Measurements from ENCODE around the gene THADA. TPM values are rescaled to one million over a fixed set of nuclear protein-coding genes. Genes with fewer than 3 reads are reported as not detected.
A peak's percentile ranks its signal among the peaks of the same experiment; 100 is the strongest.

Gene THADA
- total RNA-seq, 1 donor from 2014 or later = 29.3 TPM

DNA sequence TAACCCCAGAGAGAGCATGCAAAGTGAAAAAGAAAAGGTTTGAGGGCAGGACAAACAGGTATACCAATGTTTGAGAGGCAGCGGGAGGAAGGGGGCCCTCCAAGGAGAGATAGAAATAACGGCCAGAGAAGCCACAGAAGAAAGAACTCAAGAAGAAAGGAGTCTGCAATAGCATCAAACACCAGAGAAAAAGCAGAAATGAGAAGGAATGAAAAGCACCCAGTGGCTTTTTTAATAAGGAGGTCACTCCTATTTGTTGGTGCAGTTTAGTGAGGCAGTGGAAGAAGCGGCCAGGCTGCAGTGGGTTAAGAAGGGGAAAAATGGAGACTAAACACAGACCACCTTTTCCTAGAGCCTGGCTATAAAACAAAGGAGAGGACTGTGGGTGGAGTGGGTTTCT is 177.2 kb downstream of the THADA start:
- H3K4me1 Mint-ChIP-seq = peaks cover 39% of the 10 kb centered on the region
- H3F3A ChIP-seq (ENCODE audit: low read depth) = no peaks in the 10 kb centered on the region
- H3K27me3 Mint-ChIP-seq (ENCODE audit: insufficient read depth, low read depth) = peaks cover 8% of the 10 kb centered on the region
- no peaks in the 10 kb centered on the region for H4K20me1 ChIP-seq (ENCODE audit: low read depth)
- no peak for DNase-seq (ENCODE audit: low spot score)
- no peaks in the 10 kb centered on the region for H3K36me3 Mint-ChIP-seq
- no peak overlapping the region for H3K27ac Mint-ChIP-seq
- H3K9me3 Mint-ChIP-seq = no peaks in the 10 kb centered on the region
- H3K9ac ChIP-seq = no peak overlapping the region
- no peak overlapping the region for H3K4me3 Mint-ChIP-seq
- H3K4me1 ChIP-seq = peaks cover 5% of the 10 kb centered on the region
- H3K36me3 ChIP-seq = no peaks in the 10 kb centered on the region
- no peak overlapping the region for H2AFZ ChIP-seq (replicated peaks)
- TF ChIP-seq, protein P1, sequence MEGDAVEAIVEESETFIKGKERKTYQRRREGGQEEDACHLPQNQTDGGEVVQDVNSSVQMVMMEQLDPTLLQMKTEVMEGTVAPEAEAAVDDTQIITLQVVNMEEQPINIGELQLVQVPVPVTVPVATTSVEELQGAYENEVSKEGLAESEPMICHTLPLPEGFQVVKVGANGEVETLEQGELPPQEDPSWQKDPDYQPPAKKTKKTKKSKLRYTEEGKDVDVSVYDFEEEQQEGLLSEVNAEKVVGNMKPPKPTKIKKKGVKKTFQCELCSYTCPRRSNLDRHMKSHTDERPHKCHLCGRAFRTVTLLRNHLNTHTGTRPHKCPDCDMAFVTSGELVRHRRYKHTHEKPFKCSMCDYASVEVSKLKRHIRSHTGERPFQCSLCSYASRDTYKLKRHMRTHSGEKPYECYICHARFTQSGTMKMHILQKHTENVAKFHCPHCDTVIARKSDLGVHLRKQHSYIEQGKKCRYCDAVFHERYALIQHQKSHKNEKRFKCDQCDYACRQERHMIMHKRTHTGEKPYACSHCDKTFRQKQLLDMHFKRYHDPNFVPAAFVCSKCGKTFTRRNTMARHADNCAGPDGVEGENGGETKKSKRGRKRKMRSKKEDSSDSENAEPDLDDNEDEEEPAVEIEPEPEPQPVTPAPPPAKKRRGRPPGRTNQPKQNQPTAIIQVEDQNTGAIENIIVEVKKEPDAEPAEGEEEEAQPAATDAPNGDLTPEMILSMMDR (IDR thresholded peaks at IDR 0.05) = no peak
- TF ChIP-seq EZH2 (IDR thresholded peaks at IDR 0.05) = no peak
- no peak for TF ChIP-seq EZH2phosphoT487 (IDR thresholded peaks at IDR 0.05)
- no peaks in the 10 kb centered on the region for H3K79me2 ChIP-seq (ENCODE audit: low read depth)
- no peaks in the 10 kb centered on the region for H3K9me3 ChIP-seq (ENCODE audit: low read depth)
- no peak overlapping the region for H3K4me2 ChIP-seq
- H3K27me3 ChIP-seq = no peaks in the 10 kb centered on the region
- H3K27ac ChIP-seq = no peak overlapping the region
- no peak overlapping the region for H3K4me3 ChIP-seq

DNA sequence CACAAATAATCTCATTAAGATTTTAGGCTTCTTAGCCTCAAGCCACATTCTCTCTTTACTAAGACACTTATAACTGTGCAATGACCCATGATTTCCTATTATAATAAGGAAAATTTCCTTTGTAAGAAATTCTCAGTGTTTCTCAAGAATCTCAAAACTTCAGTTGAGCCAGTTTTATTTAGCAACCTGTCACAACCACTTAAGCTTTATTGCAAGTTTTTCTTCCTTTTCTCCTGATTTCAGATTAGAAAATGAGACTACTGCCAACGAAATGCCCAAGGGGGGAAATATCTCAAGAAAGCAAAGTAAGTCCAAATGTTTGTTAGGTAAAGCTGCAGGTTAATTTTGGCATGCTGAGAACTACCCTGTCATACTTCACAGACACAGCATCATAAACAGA is 178.5 kb downstream of the THADA start:
- Histone ChIP-seq H3K9ac (no peak overlapping the region), H3K79me2 (ENCODE audit: low read depth) (no peaks in the 10 kb centered on the region), H3K27me3 (no peaks in the 10 kb centered on the region), H3K4me1 (peaks cover 5% of the 10 kb centered on the region), H3K4me3 (no peak overlapping the region), H4K20me1 (ENCODE audit: low read depth) (no peaks in the 10 kb centered on the region), H3K36me3 (no peaks in the 10 kb centered on the region), H2AFZ (replicated peaks) (no peak overlapping the region), H3F3A (ENCODE audit: low read depth) (no peaks in the 10 kb centered on the region), H3K4me2 (no peak overlapping the region), H3K27ac (no peak overlapping the region), H3K9me3 (ENCODE audit: low read depth) (no peaks in the 10 kb centered on the region)
- TF ChIP-seq EZH2 (IDR thresholded peaks at IDR 0.05) (no peak), EZH2phosphoT487 (IDR thresholded peaks at IDR 0.05) (no peak)
- TF ChIP-seq, protein P1 (IDR thresholded peaks at IDR 0.05) = no peak
- no peak overlapping the region for H3K4me3 Mint-ChIP-seq
- H3K27me3 Mint-ChIP-seq (ENCODE audit: insufficient read depth, low read depth) = peaks cover 7% of the 10 kb centered on the region
- peaks cover 2% of the 10 kb centered on the region for H3K36me3 Mint-ChIP-seq
- H3K27ac Mint-ChIP-seq = no peak overlapping the region
- peaks cover 39% of the 10 kb centered on the region for H3K4me1 Mint-ChIP-seq
- H3K9me3 Mint-ChIP-seq = no peaks in the 10 kb centered on the region
- DNase-seq (ENCODE audit: low spot score) = no peak

GRCh38 chr2:43415592-43415991 is 180.2 kb downstream of the THADA start:
- TF ChIP-seq, protein P1 (IDR thresholded peaks at IDR 0.05) = no peak
- no peak for TF ChIP-seq EZH2 (IDR thresholded peaks at IDR 0.05)
- no peak for TF ChIP-seq EZH2phosphoT487 (IDR thresholded peaks at IDR 0.05)
- Histone ChIP-seq H3K4me3 (no peak overlapping the region), H3K27ac (no peak overlapping the region), H4K20me1 (ENCODE audit: low read depth) (no peaks in the 10 kb centered on the region), H3K9me3 (ENCODE audit: low read depth) (no peaks in the 10 kb centered on the region), H3K27me3 (no peaks in the 10 kb centered on the region), H3K4me2 (no peak overlapping the region), H2AFZ (replicated peaks) (no peak overlapping the region), H3K4me1 (peaks cover 5% of the 10 kb centered on the region), H3K36me3 (no peaks in the 10 kb centered on the region), H3K79me2 (ENCODE audit: low read depth) (no peaks in the 10 kb centered on the region), H3K9ac (no peak overlapping the region), H3F3A (ENCODE audit: low read depth) (no peaks in the 10 kb centered on the region)
- Mint-ChIP-seq H3K27me3 (ENCODE audit: insufficient read depth, low read depth) (peaks cover 7% of the 10 kb centered on the region), H3K36me3 (peaks cover 2% of the 10 kb centered on the region), H3K4me3 (no peak overlapping the region), H3K27ac (peak overlapping the region; percentile 93), H3K9me3 (no peaks in the 10 kb centered on the region), H3K4me1 (peaks cover 39% of the 10 kb centered on the region)
- DNase-seq (ENCODE audit: low spot score) = no peak

All from neural progenitor cell (in vitro differentiated cells).